HG03159 (cell line): ENCODE results near the gene ITIH4.
A peak's percentile ranks its signal among the peaks of the same experiment; 100 is the strongest.
"Not testable (repeated sequence)": the region's sequence is repeated elsewhere in the genome, so short reads cannot be mapped to it uniquely, and the experiment has no call there.

ENCODE experiments used
- ATAC-seq: cut with Tn5 transposase; IDR thresholded peaks from one replicate; pipeline ENCODE4 v1.9.1; 2021; ENCODE audit warnings: mild to moderate bottlenecking, moderate library complexity; ENCODE audit not compliant: unreplicated experiment

The ITIH4 gene

DNA sequence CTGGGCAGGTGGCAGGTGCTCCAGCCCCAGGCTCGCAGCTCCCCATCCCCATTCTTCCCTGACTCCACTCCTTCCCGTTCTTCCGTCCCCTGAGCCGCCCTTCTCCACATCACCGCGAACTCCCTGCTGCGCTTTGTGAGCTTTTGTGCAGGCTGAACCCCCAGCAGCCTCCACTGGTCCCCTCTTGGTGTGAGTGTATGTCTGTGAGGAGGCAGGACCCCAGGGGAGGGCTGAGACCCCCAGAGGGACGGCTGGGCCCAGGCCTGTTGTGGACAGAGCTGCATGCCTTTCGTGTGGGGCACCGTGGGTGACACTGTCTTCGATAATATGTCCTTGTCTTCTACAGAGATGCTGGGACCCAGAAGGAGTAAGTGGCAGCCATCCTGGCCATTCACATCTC, 43.2 kb downstream of the ITIH4 start:
- no peak for ATAC-seq

DNA sequence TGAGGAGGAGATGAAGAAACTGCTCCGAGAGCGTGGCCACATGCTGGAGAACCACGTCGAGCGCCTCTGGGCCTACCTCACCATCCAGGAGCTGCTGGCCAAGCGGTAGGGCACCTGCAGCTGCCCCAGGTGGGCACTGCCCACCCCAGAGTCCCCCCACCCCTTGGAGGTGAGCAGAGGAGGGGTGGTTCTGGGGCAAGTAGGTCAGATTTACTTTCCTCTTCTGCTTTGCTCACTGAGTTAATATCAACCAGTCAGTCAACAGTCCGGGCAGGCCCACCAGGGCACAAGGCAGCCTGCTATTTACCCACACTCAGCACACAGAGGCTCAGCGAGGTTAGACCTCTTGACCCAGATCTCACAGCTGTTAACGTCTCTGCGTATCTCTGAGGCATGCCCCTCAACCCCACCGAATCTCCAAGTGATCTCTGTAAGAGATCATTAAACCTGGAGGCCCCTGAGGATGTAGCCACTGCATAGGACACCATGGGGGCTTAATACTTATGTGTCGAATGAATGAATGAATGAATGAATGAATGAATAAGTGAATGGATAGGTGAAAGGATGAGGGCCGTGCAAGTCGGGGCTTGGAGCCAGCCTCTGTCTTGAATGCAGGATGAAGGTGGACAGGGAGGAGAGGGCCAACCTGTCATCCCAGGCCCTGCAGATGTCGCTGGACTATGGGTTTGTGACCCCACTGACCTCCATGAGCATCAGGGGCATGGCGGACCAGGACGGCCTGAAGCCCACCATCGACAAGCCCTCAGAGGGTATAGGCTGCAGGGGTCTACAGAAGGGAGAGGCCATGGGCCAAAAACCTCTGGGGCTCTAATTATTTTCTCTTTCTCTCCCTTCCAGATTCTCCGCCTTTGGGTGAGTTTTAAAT, 43.9 kb downstream of the ITIH4 start:
- no peak for ATAC-seq

DNA sequence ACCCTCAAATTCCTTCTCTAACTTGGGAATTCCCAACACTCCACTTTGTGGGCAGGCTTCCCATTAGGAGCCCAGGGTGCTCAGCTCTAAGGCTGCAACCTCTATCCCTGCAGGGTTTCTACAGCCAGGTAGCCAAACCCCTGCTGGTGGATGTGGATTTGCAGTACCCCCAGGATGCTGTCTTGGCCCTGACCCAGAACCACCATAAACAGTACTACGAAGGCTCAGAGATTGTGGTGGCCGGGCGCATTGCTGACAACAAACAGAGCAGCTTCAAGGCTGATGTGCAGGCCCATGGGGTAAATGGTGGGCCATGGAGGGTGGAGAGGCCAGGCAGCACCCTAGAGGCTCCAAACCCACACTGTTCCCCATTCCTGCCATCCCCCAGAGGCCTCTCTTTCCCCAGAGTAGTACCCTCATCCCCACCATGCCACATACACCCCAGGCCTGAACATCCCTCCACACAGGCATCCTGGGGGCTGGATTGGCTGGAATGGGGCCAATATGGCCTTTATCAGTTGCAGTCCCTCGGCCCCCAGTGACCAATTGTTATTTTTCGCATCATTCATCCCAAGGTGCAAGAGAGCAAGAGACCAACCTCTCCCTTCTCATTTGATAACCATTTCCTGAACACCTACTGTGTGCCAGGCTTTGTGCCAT, 45.4 kb downstream of the ITIH4 start:
- no peak for ATAC-seq

DNA sequence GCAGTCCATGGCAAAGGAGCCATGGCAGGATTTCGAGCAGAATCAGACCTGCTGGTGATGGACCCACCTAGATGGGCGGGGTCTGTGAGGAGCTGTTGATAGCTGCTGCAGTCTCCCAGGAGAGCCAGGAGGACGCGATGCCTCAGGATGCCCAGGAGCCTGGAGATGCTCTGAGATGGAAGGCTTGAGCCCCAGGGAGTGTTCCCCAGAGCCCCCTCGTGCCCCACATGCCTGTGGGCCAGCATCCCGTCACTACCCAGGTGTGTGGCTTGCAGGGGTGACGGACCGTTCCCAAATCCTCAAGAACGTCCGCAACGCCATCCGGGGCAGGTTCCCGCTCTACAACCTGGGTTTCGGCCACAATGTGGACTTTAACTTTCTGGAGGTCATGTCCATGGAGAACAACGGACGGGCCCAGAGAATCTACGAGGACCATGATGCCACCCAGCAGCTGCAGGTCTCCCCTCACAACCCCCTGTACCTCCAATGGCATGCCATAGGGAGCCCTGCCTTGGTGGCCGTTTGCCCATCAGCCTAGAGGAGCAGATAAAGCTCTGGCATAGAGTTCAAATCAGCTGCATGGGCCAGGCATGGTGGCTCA, 46.4 kb downstream of the ITIH4 start:
- no peak for ATAC-seq

- no peak for ATAC-seq
Measured at GRCh38 chr3:52783211-52783555, 47.3 kb downstream of the ITIH4 start.

DNA sequence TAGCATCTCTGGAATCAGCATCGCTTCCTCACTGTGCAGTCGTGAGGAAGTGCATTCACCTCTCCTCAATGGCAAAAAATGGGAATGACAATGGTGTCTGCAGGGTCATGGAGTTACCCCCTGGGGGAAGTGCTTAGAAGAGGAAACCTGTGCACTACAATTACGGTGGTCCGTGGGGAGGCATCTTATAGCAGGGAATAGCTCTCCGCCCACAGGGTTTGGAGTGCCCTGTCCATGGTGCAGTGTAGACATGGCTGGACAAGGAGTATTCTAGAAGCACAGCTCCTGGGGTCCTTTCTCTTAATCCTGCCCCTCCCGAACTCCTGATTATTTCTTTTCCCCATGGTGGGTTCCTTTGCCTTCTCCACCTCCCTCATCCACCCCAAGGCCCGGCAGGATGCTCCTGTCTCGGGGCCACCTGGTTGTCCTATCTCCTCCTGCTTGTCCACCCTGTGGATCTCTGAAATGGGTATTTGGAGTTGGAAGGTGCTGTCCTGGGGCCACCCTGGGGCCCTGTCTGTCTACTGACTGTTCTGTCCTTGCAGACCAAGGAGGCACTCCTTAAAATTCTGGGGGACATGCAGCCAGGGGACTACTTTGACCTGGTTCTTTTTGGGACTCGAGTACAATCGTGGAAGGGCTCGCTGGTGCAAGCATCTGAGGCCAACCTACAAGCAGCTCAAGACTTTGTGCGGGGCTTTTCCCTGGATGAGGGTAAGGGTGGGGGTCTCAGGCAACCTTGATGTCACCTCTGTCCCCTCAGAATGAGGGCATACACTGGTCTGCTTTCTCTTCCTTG, 47.9 kb downstream of the ITIH4 start:
- no peak for ATAC-seq

- no peak for ATAC-seq
Measured at GRCh38 chr3:52781741-52782140, 48.7 kb downstream of the ITIH4 start.

DNA sequence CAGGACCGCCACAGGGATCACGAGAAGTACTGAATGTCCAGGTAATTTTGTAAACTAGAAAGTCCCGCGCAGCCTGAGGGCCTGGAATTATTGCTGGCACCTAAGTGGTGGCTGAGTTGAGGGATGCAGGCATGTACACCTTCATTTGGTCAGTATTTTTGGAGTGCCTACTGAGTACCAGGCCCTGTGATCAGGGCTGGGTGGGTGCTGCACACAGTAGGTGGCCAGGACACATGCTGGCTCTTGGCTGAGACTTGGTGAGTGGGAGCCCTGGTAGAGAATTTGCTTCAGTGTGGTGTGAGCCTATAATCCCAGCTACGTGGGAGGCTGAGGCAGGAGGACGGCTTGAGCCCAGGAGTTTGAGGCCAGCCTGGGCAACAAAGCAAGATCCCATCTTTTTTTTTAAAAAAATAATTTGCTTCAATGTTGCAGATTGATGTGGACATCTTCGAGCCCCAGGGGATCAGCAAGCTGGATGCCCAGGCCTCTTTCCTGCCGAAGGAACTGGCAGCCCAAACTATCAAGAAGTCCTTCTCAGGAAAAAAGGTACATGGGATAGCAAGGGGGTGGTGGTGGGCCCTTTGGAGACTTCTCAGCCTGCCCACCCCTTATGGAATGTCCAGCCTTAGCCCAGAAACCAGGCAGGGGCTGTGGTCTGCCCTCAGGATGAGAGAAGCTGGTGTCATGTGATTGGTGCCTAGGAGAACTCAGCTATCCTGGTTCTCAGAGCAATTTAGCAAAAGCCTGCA, 50.5 kb downstream of the ITIH4 start:
- no peak for ATAC-seq

DNA sequence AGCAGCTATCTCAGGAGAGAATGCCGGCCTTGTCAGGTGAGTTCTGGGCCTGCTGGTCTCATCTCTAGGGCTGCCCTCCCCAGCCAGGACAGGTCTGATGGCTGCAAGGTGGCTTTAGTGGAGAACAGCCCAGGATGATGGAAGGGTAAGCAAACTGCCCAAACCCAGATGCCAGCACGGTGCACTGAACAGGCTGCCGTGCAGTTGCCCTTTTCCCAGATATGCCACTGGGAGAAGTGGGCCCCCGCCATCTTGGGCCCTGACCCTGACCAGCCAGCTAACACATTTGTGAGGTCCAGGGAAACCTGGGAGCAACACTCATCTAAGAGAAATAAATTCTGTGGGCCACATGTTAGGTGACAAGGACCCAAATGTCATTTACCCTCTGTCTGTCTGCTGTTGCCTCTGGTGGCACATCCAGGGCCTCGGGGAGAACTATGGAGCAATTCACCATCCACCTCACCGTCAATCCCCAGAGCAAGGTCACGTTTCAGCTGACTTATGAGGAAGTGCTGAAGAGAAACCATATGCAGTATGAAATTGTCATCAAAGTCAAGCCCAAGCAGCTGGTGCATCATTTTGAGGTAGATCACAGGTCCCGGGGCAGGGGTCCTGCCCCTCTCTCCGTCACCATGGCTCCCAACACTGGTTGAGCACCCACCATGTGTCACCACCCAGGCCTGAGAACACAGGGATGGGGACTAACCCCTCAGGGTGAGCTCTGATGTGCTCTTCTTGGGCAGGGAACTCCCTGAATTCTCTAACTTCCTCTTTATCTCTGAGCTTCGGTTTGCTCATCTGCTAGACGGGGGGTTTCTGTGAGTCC, 51.2 kb downstream of the ITIH4 start:
- peak; percentile 64 for ATAC-seq

DNA sequence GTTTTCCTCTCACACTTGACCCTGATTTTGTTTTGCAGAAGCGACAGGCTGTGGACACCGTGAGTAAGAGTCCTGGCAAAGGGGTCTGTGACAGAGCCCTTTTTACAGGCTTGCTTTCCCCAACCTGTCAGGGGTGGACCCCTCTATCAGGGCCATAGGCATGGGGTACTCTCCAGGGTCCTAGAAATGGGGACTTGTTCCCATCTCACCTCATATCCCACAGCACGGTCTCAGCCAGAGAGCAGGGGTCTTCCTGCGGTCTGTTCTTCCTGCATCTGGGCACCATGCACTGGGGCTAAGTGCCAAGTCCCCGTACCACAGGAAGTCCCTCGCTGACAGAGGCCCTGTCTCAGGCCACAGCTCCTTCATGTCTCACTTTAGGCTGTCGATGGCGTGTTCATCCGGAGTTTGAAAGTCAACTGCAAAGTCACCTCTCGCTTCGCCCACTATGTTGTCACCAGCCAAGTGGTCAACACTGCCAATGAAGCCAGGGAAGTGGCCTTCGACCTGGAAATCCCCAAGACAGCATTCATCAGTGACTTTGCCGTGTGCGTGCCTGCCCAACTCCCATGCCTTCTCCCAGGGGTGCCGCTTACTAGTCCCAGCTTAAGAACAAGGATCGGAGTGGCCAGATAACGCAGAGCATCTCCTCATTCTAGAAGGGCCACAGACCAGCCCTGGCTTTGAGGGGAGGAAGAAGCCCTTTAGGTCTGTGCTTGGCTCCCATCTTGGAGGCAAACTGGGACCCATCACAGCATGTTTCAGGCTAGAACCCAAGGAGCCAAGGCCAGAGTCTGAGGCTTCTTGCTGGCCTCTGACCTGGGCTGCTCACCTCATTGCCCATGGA, 52.3 kb downstream of the ITIH4 start:
- no peak for ATAC-seq

GRCh38 chr3:52777127-52777958, 53.1 kb downstream of the ITIH4 start, which contains the start of gene ITIH1:
ITIH1 (plus strand) TSS chr3:52777599; CDS start chr3:52777616, 17 bp downstream.
- ATAC-seq = no peak

- ATAC-seq = not testable (repeated sequence)
Measured at GRCh38 chr3:52776486-52776885, 54.0 kb downstream of the ITIH4 start.

- ATAC-seq = no peak
Measured at GRCh38 chr3:52775877-52776276, 54.6 kb downstream of the ITIH4 start.

GRCh38 chr3:52774901-52775864, 55.3 kb downstream of the ITIH4 start:
- no peak for ATAC-seq

GRCh38 chr3:52774066-52774713, 56.3 kb downstream of the ITIH4 start:
- ATAC-seq = no peak
